ENCODE results near the gene C1QTNF12. TPM values are rescaled to one million over a fixed set of nuclear protein-coding genes. Genes with fewer than 3 reads are reported as not detected.

Gene C1QTNF12
- total and polyA plus RNA-seq, 7 experiments from 2014 or later, result 0.56 to 5.8 (median 3.0) TPM; not detected in 1

GRCh38 chr1:1200876-1201810 is 45.4 kb downstream of the C1QTNF12 start:
- H3K4me1 Mint-ChIP-seq, result peaks cover 0 to 11% (median 0%) of the 10 kb centered on the region in 7 donors
- intact Hi-C loops (cut with micrococcal nuclease), result loop anchor here in 1 of 2 donors (1.0 to 5.0 kb wide), 4 partner anchors 30 to 78 kb away; no protein-coding TSS in a partner anchor
- no peaks in the 10 kb centered on the region for H3K36me3 ChIP-seq (ENCODE audit: control insufficient read depth in 2 of 3, insufficient read depth in 3 of 3, low read length in 3 of 3)
- DNase-seq (peak; percentile 74 to 97 (median 83)), ATAC-seq (peak; percentile 92)
- H3K27me3 Mint-ChIP-seq, result no peaks in the 10 kb centered on the region
- peak overlapping the region; percentile 24 for H3K4me3 ChIP-seq (ENCODE audit: low read length)
- POLR2A ChIA-PET, result interaction anchor here (0.6 to 1.1 kb wide), 2 partner anchors 153 to 225 kb away, joined by 3 read pairs; no protein-coding TSS in a partner anchor
- peaks cover 0 to 4% (median 0%) of the 10 kb centered on the region in 5 donors for H3K36me3 Mint-ChIP-seq
- no peaks in the 10 kb centered on the region for H3K9me3 ChIP-seq (ENCODE audit: control insufficient read depth in 2 of 3, low read length in 3 of 3)
- peak overlapping the region in 9 of 10 donors; percentile 27 to 75 (median 59) for H3K4me3 Mint-ChIP-seq
- H3K9me3 Mint-ChIP-seq, result no peaks in the 10 kb centered on the region
- H3K27ac ChIP-seq (ENCODE audit: low read depth, low read length), result peak overlapping the region; percentile 72
- H3K27me3 ChIP-seq (ENCODE audit: control insufficient read depth in 2 of 2, insufficient read depth in 2 of 2, low read length in 2 of 2), result no peaks in the 10 kb centered on the region
- no peaks in the 10 kb centered on the region for H3K4me1 ChIP-seq (ENCODE audit: control insufficient read depth in 2 of 2, insufficient read depth in 2 of 2, low read length in 2 of 2)
- peak overlapping the region in 5 of 9 donors; percentile 40 to 75 (median 62) for H3K27ac Mint-ChIP-seq
- CTCF ChIA-PET, result no interaction called here

GRCh38 chr1:1199961-1200875 is 46.3 kb downstream of the C1QTNF12 start:
- no peaks in the 10 kb centered on the region for H3K9me3 ChIP-seq (ENCODE audit: control insufficient read depth in 2 of 3, low read length in 3 of 3)
- DNase-seq (peak in 2 of 9 donors; percentile 8), ATAC-seq (no peak)
- H3K4me1 ChIP-seq (ENCODE audit: control insufficient read depth in 2 of 2, insufficient read depth in 2 of 2, low read length in 2 of 2), result no peaks in the 10 kb centered on the region
- no peaks in the 10 kb centered on the region for H3K27me3 Mint-ChIP-seq
- peak overlapping the region; percentile 47 to 75 (median 58) for H3K4me3 Mint-ChIP-seq
- POLR2A ChIA-PET, result interaction anchor here (0.6 to 1.1 kb wide), 2 partner anchors 152 to 226 kb away, joined by 3 read pairs; no protein-coding TSS in a partner anchor
- H3K27ac ChIP-seq (ENCODE audit: low read depth, low read length), result peak overlapping the region; percentile 72
- H3K27ac Mint-ChIP-seq, result peak overlapping the region in 8 of 9 donors; percentile 40 to 80 (median 74)
- H3K9me3 Mint-ChIP-seq, result peaks cover 0 to 5% (median under 1%) of the 10 kb centered on the region in 11 donors
- no peaks in the 10 kb centered on the region for H3K36me3 ChIP-seq (ENCODE audit: control insufficient read depth in 2 of 3, insufficient read depth in 3 of 3, low read length in 3 of 3)
- intact Hi-C loops (cut with micrococcal nuclease), result loop anchor here in 1 of 2 donors (2.0 to 5.0 kb wide), 2 partner anchors 43 to 77 kb away; no protein-coding TSS in a partner anchor
- peaks cover 0 to 5% (median 0%) of the 10 kb centered on the region in 5 donors for H3K36me3 Mint-ChIP-seq
- peaks cover 0 to 11% (median 0%) of the 10 kb centered on the region in 7 donors for H3K4me1 Mint-ChIP-seq
- CTCF ChIA-PET, result no interaction called here
- no peaks in the 10 kb centered on the region for H3K27me3 ChIP-seq (ENCODE audit: control insufficient read depth in 2 of 2, insufficient read depth in 2 of 2, low read length in 2 of 2)
- H3K4me3 ChIP-seq (ENCODE audit: low read length), result no peak overlapping the region

- peak overlapping the region; percentile 2 for H3K27ac ChIP-seq (ENCODE audit: low read depth, low read length)
- Mint-ChIP-seq H3K27me3 (no peaks in the 10 kb centered on the region), H3K4me1 (peaks cover 0 to 11% (median 0%) of the 10 kb centered on the region in 7 donors), H3K36me3 (peaks cover 0 to 10% (median 0%) of the 10 kb centered on the region in 5 donors), H3K4me3 (peak overlapping the region; percentile 44 to 75 (median 54)), H3K27ac (peak overlapping the region in 8 of 9 donors; percentile 32 to 80 (median 56)), H3K9me3 (peaks cover 0 to 11% (median 7%) of the 10 kb centered on the region in 11 donors)
- no peaks in the 10 kb centered on the region for H3K36me3 ChIP-seq (ENCODE audit: control insufficient read depth in 2 of 3, insufficient read depth in 3 of 3, low read length in 3 of 3)
- no peaks in the 10 kb centered on the region for H3K27me3 ChIP-seq (ENCODE audit: control insufficient read depth in 2 of 2, insufficient read depth in 2 of 2, low read length in 2 of 2)
- H3K9me3 ChIP-seq (ENCODE audit: control insufficient read depth in 2 of 3, low read length in 3 of 3), result no peaks in the 10 kb centered on the region
- DNase-seq (no peak), ATAC-seq (no peak)
- H3K4me3 ChIP-seq (ENCODE audit: low read length), result no peak overlapping the region
- ChIA-PET CTCF (no interaction called here), POLR2A (no interaction called here)
- no peaks in the 10 kb centered on the region for H3K4me1 ChIP-seq (ENCODE audit: control insufficient read depth in 2 of 2, insufficient read depth in 2 of 2, low read length in 2 of 2)
- intact Hi-C loops (cut with micrococcal nuclease), result no loop called here
These were observed 47.2 kb downstream of the C1QTNF12 start for GRCh38 chr1:1199141-1199960.

GRCh38 chr1:1198423-1199140 is 47.9 kb downstream of the C1QTNF12 start:
- DNase-seq (no peak), ATAC-seq (no peak)
- no peaks in the 10 kb centered on the region for H3K4me1 ChIP-seq (ENCODE audit: control insufficient read depth in 2 of 2, insufficient read depth in 2 of 2, low read length in 2 of 2)
- ChIA-PET CTCF (no interaction called here), POLR2A (no interaction called here)
- H3K36me3 ChIP-seq (ENCODE audit: control insufficient read depth in 2 of 3, insufficient read depth in 3 of 3, low read length in 3 of 3), result no peaks in the 10 kb centered on the region
- Mint-ChIP-seq H3K9me3 (peaks cover 0 to 14% (median 7%) of the 10 kb centered on the region in 11 donors), H3K4me1 (peaks cover 0 to 11% (median 0%) of the 10 kb centered on the region in 7 donors), H3K27me3 (no peaks in the 10 kb centered on the region), H3K27ac (no peak overlapping the region), H3K4me3 (no peak overlapping the region), H3K36me3 (peaks cover 0 to 14% (median 0%) of the 10 kb centered on the region in 5 donors)
- H3K27ac ChIP-seq (ENCODE audit: low read depth, low read length), result no peak overlapping the region
- H3K27me3 ChIP-seq (ENCODE audit: control insufficient read depth in 2 of 2, insufficient read depth in 2 of 2, low read length in 2 of 2), result no peaks in the 10 kb centered on the region
- no peaks in the 10 kb centered on the region for H3K9me3 ChIP-seq (ENCODE audit: control insufficient read depth in 2 of 3, low read length in 3 of 3)
- intact Hi-C loops (cut with micrococcal nuclease), result no loop called here
- H3K4me3 ChIP-seq (ENCODE audit: low read length), result no peak overlapping the region

- POLR2A ChIA-PET, result no interaction called here
- Histone ChIP-seq H3K4me3 (ENCODE audit: low read length) (no peak overlapping the region), H3K36me3 (ENCODE audit: control insufficient read depth in 2 of 3, insufficient read depth in 3 of 3, low read length in 3 of 3) (no peaks in the 10 kb centered on the region), H3K27me3 (ENCODE audit: control insufficient read depth in 2 of 2, insufficient read depth in 2 of 2, low read length in 2 of 2) (no peaks in the 10 kb centered on the region), H3K4me1 (ENCODE audit: control insufficient read depth in 2 of 2, insufficient read depth in 2 of 2, low read length in 2 of 2) (no peaks in the 10 kb centered on the region), H3K27ac (ENCODE audit: low read depth, low read length) (no peak overlapping the region), H3K9me3 (ENCODE audit: control insufficient read depth in 2 of 3, low read length in 3 of 3) (no peaks in the 10 kb centered on the region)
- no peaks in the 10 kb centered on the region for H3K27me3 Mint-ChIP-seq
- H3K36me3 Mint-ChIP-seq, result peaks cover 0 to 14% (median 0%) of the 10 kb centered on the region in 5 donors
- H3K4me1 Mint-ChIP-seq, result peaks cover 0 to 11% (median 0%) of the 10 kb centered on the region in 7 donors
- intact Hi-C loops (cut with micrococcal nuclease), result no loop called here
- CTCF ChIA-PET, result no interaction called here
- no peak for ATAC-seq
- no peak overlapping the region for H3K4me3 Mint-ChIP-seq
- H3K27ac Mint-ChIP-seq, result no peak overlapping the region
- H3K9me3 Mint-ChIP-seq, result peaks cover 0 to 14% (median 7%) of the 10 kb centered on the region in 11 donors
- no peak for DNase-seq
These were observed 48.7 kb downstream of the C1QTNF12 start for GRCh38 chr1:1197551-1198422.
